H9 (cell line): ENCODE measurements around the gene GRIK3. TPM values are rescaled to one million over a fixed set of nuclear protein-coding genes. Genes with fewer than 3 reads are reported as not detected.

Source experiments
- DNase-seq: peaks from one replicate; pipeline ENCODE4 v3.0.0-alpha.2; 2017
- H2AFZ ChIP-seq: one replicate; pipeline ENCODE4 v1.6.1; 2013; ENCODE audit warnings: mild to moderate bottlenecking, low read length, control low read depth, moderate library complexity
- H2AK5ac ChIP-seq: 2 replicates; pipeline ENCODE4 v1.6.1; 2013; ENCODE audit warnings: low read length, control low read depth, mixed read lengths; ENCODE audit not compliant: insufficient read length
- H2BK120ac ChIP-seq: one replicate; pipeline ENCODE4 v1.6.1; 2013; ENCODE audit warnings: low read depth, mild to moderate bottlenecking, low read length, control low read depth, inconsistent platforms; ENCODE audit not compliant: poor library complexity, severe bottlenecking
- H2BK12ac ChIP-seq: 2 replicates; pipeline ENCODE4 v1.6.1; 2013; ENCODE audit warnings: low read length, control low read depth, mixed read lengths, low read depth; ENCODE audit not compliant: insufficient read length
- H2BK15ac ChIP-seq: 2 replicates; pipeline ENCODE4 v1.6.1; 2013; ENCODE audit warnings: low read depth, low read length, control low read depth
- H2BK20ac ChIP-seq: one replicate; pipeline ENCODE4 v1.6.1; 2013; ENCODE audit warnings: low read depth, mild to moderate bottlenecking, low read length, control low read depth, inconsistent platforms; ENCODE audit not compliant: poor library complexity, severe bottlenecking
- H2BK5ac ChIP-seq: 2 replicates; pipeline ENCODE4 v1.6.1; 2013; ENCODE audit warnings: low read length, control low read depth, mixed read lengths; ENCODE audit not compliant: insufficient read length
- H3K14ac ChIP-seq: 2 replicates; pipeline ENCODE4 v1.6.1; 2013; ENCODE audit warnings: low read length, control low read depth; ENCODE audit not compliant: insufficient read depth
- H3K18ac ChIP-seq: 2 replicates; pipeline ENCODE4 v1.6.1; 2013; ENCODE audit warnings: low read depth, mild to moderate bottlenecking, mixed read lengths, low read length, control low read depth; ENCODE audit not compliant: insufficient read length
- H3K23ac ChIP-seq: 2 replicates; pipeline ENCODE4 v1.6.1; 2013; ENCODE audit warnings: low read length, control low read depth, mixed read lengths, low read depth; ENCODE audit not compliant: insufficient read length
- H3K23me2 ChIP-seq: 2 replicates; pipeline ENCODE4 v1.6.1; 2013; ENCODE audit warnings: low read depth, mild to moderate bottlenecking, mixed read lengths, low read length, control low read depth; ENCODE audit not compliant: insufficient read length, poor library complexity, severe bottlenecking
- H3K27ac ChIP-seq: 2 replicates; pipeline ENCODE4 v1.5.1; 2013; ENCODE audit warnings: low read length, control low read depth, mixed read lengths, low read depth; ENCODE audit not compliant: insufficient read length
- H3K27me3 ChIP-seq: 2 replicates; pipeline ENCODE4 v1.6.1; 2013; ENCODE audit warnings: low read length, control low read depth, inconsistent platforms; ENCODE audit not compliant: insufficient read depth
- H3K4ac ChIP-seq: 2 replicates; pipeline ENCODE4 v1.6.1; 2013; ENCODE audit warnings: low read depth, mild to moderate bottlenecking, control low read depth, inconsistent platforms, low read length, moderate library complexity
- H3K4me1 ChIP-seq: 2 replicates; pipeline ENCODE4 v1.6.1; 2013; ENCODE audit warnings: low read length, control low read depth, inconsistent platforms; ENCODE audit not compliant: insufficient read depth
- H3K4me2 ChIP-seq: 2 replicates; pipeline ENCODE4 v1.6.1; 2013; ENCODE audit warnings: low read length, control low read depth, mixed read lengths; ENCODE audit not compliant: insufficient read length, insufficient read depth
- H3K56ac ChIP-seq: 2 replicates; pipeline ENCODE4 v1.6.1; 2013; ENCODE audit warnings: low read depth, mild to moderate bottlenecking, mixed read lengths, low read length, control low read depth; ENCODE audit not compliant: insufficient read length
- H3K79me1 ChIP-seq: 2 replicates; pipeline ENCODE4 v1.6.1; 2013; ENCODE audit warnings: low read depth, mild to moderate bottlenecking, moderate library complexity, low read length, control low read depth, inconsistent platforms; ENCODE audit not compliant: insufficient read depth, poor library complexity, severe bottlenecking
- H3K79me2 ChIP-seq: 2 replicates; pipeline ENCODE4 v1.6.1; 2013; ENCODE audit warnings: low read length, control low read depth, inconsistent platforms; ENCODE audit not compliant: insufficient read depth
- H3K9ac ChIP-seq: 2 replicates; pipeline ENCODE4 v1.6.1; 2013; ENCODE audit warnings: low read length, control low read depth, mixed read lengths; ENCODE audit not compliant: insufficient read length; ENCODE audit errors: extremely low read depth
- H3K9me3 ChIP-seq: one replicate; pipeline ENCODE4 v1.6.1; 2013; ENCODE audit warnings: low read depth, low read length, inconsistent platforms; ENCODE audit not compliant: control insufficient read depth
- H3T11ph ChIP-seq: one replicate; pipeline ENCODE4 v1.6.1; 2013; ENCODE audit warnings: mild to moderate bottlenecking, low read length, control low read depth, inconsistent platforms
- H4K20me1 ChIP-seq: one replicate; pipeline ENCODE4 v1.6.1; 2013; ENCODE audit not compliant: control insufficient read depth, insufficient read length, insufficient read depth
- H4K5ac ChIP-seq: 2 replicates; pipeline ENCODE4 v1.6.1; 2013; ENCODE audit warnings: low read depth, mild to moderate bottlenecking, mixed read lengths, low read length, control low read depth; ENCODE audit not compliant: insufficient read length
- H4K8ac ChIP-seq: replicated peaks from 2 replicates; pipeline ENCODE4 v1.6.1; 2013; ENCODE audit warnings: low read length, control low read depth, mixed read lengths, low read depth; ENCODE audit not compliant: insufficient read length
- H4K91ac ChIP-seq: 2 replicates; pipeline ENCODE4 v1.6.1; 2013; ENCODE audit warnings: low read depth, mild to moderate bottlenecking, moderate library complexity, mixed read lengths, low read length, control low read depth; ENCODE audit not compliant: insufficient read length
- H3K27ac Mint-ChIP-seq, 3 experiments: 2 replicates in 2 of 3; 3 replicates in 1 of 3; pipeline ENCODE4 v1.8.0; 2020 to 2021; ENCODE audit warnings: mixed read lengths in 3 of 3, mild to moderate bottlenecking in 1 of 3, moderate library complexity in 1 of 3
- H3K27me3 Mint-ChIP-seq: 2 replicates; pipeline ENCODE4 v1.8.0; 2021; ENCODE audit warnings: low read depth, mild to moderate bottlenecking, moderate library complexity, mixed read lengths
- H3K36me3 Mint-ChIP-seq, 3 experiments: 2 replicates in 2 of 3; 3 replicates in 1 of 3; pipeline ENCODE4 v1.8.0; 2020 to 2021; ENCODE audit warnings: low read depth in 3 of 3, mixed read lengths in 3 of 3; ENCODE audit not compliant: insufficient read depth in 1 of 3
- H3K4me1 Mint-ChIP-seq, 2 experiments: 2 replicates each; pipeline ENCODE4 v1.8.0; 2020; ENCODE audit warnings: mixed read lengths in 2 of 2
- H3K4me3 Mint-ChIP-seq, 2 experiments: 2 replicates in 1 of 2; 3 replicates in 1 of 2; pipeline ENCODE4 v1.8.0; 2020 to 2021; ENCODE audit warnings: mild to moderate bottlenecking in 2 of 2, mixed read lengths in 2 of 2, moderate library complexity in 1 of 2
- H3K9me3 Mint-ChIP-seq, 2 experiments: 2 replicates in 1 of 2; 3 replicates in 1 of 2; pipeline ENCODE4 v1.8.0; 2020; ENCODE audit warnings: mild to moderate bottlenecking in 2 of 2, mixed read lengths in 2 of 2, moderate library complexity in 1 of 2
- CTCF ChIP-seq: fragments of 200-600 bp; sonication (generic); conservative IDR thresholded peaks from 3 replicates; pipeline ENCODE4 v1.8.0; 2021; ENCODE audit warnings: antibody characterized with exemption, mild to moderate bottlenecking
- WGBS: extraction: QIAGEN DNeasy Blood & Tissue Kit; methylation state at CpG from one replicate; pipeline ENCODE4 v1.1.7; 2013; ENCODE audit warnings: missing lambda C conversion rate, low lambda C conversion rate, mixed read lengths; ENCODE audit not compliant: insufficient read length; ENCODE audit errors: extremely low coverage; 5-methylcytosine and 5-hydroxymethylcytosine counted together
- total RNA-seq: library from RNA; stranded (reverse); gene quantifications from 2 replicates; pipeline ENCODE4 v1.2.1, GENCODE V29; 2021

GRIK3 gene
- total RNA-seq, 1 experiment from 2014 or later = 1.7 TPM

GRCh38 chr1:37028981-37029617 lies 5.2 kb downstream of the GRIK3 start:
- Histone ChIP-seq H3K79me1 (no peaks in the 10 kb centered on the region), H3K27me3 (peaks cover 32% of the 10 kb centered on the region; the same call in 1 of the 2 replicates), H3K23ac (no peak overlapping the region), H2BK5ac (no peak overlapping the region), H3K23me2 (peaks cover 10% of the 10 kb centered on the region), H3K4me2 (no peak overlapping the region), H2AK5ac (no peak overlapping the region), H2BK20ac (no peak overlapping the region), H3K79me2 (no peaks in the 10 kb centered on the region), H2BK120ac (no peak overlapping the region), H3K14ac (no peak overlapping the region; the same call in 1 of the 2 replicates), H4K91ac (no peak overlapping the region), H2BK15ac (no peak overlapping the region), H2BK12ac (no peak overlapping the region), H3K27ac (no peak overlapping the region), H2AFZ (no peak overlapping the region), H3K56ac (no peak overlapping the region), H3K4ac (no peak overlapping the region), H4K5ac (no peak overlapping the region), H3K18ac (no peak overlapping the region), H4K20me1 (no peaks in the 10 kb centered on the region), H3T11ph (no peak overlapping the region), H3K9me3 (no peaks in the 10 kb centered on the region), H3K4me1 (no peaks in the 10 kb centered on the region), H4K8ac (no peak overlapping the region), H3K9ac (no peak overlapping the region)
- Mint-ChIP-seq H3K9me3 (no peaks in the 10 kb centered on the region), H3K27me3 (peaks cover 66% of the 10 kb centered on the region), H3K36me3 (no peaks in the 10 kb centered on the region), H3K27ac (no peak overlapping the region), H3K4me1 (peaks cover 6 to 38% of the 10 kb centered on the region in 2 experiments), H3K4me3 (no peak overlapping the region)
- WGBS = no CpG with 5 or more reads among the region's 12 CpGs
- TF ChIP-seq CTCF = peak; percentile 75
- peak; percentile 84 for DNase-seq
